ENCODE measurements around the gene RIT2.

GRCh38 chr18:42936289-42936688 is 179.2 kb downstream of the RIT2 start:
- TF ChIP-seq CTCF (IDR thresholded peaks at IDR 0.05) (no peak), NPAS2 (CRISPR knock-in tag; IDR thresholded peaks at IDR 0.05; ENCODE audit: borderline replicate concordance) (no peak), MAX (IDR thresholded peaks at IDR 0.05) (no peak), ZSCAN20 (CRISPR knock-in tag; IDR thresholded peaks at IDR 0.05) (no peak), POLR2A (IDR thresholded peaks at IDR 0.05; ENCODE audit: low read length) (no peak), SMC3 (IDR thresholded peaks at IDR 0.05) (no peak), CHD2 (IDR thresholded peaks at IDR 0.05; ENCODE audit: low read length, partially characterized antibody) (no peak), JUN (IDR thresholded peaks at IDR 0.05) (no peak), REST (IDR thresholded peaks at IDR 0.05) (no peak), ELK1 (IDR thresholded peaks at IDR 0.05; ENCODE audit: low read depth, low read length) (no peak), CEBPB (IDR thresholded peaks at IDR 0.05) (no peak)
